ENCODE data around the gene SCUBE1. TPM values are rescaled to one million over a fixed set of nuclear protein-coding genes. Genes with fewer than 3 reads are reported as not detected.

The SCUBE1 gene
- total RNA-seq, 4 donors from 2014 or later: 37.3 to 107 (median 75.9) TPM

DNA sequence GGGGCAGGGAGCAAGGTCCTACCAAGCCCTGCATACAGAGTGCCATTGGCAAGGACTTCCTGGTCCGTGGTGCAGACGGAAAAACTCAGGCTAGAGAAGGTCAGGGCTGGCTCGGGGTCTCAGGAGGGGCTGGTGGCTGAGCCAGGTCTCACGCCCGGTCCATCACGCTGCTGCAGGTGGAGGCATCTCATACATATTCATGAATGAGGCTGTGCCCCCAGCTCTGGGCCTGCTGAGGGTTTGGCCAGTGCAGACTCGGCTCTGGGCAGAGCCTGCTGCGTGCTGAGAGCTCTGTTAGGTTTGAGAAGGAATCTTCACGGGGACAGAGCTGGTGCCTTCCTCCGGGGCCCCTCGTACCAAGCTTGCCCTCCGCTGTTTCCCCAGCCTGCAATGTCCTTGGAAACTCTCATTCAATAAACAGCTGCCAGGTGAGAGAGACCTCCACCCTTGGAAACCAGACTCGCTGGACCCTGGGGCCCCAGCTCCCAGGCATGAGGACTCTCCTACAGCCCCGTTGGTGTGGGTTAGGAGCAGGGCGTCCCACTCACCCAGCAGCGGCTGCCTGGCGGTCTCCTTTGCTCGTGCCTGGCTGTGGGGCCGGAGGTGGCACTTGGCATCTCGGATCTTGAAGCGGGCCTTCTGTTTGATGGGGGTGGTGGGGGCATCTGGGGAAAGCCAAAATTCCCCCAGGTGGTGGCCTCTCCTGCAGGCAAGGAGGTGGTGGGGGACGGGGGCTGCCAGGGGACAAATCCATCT, 122.4 kb downstream of the SCUBE1 start:
- Histone ChIP-seq H3K4me1 (peaks cover 0 to 7% (median 0%) of the 10 kb centered on the region in 3 donors), H3K27ac (no peak overlapping the region), H3K4me3 (no peak overlapping the region), H3K9me3 (no peaks in the 10 kb centered on the region), H3K27me3 (no peaks in the 10 kb centered on the region), H3K36me3 (peaks cover 0 to 84% of the 10 kb centered on the region in 2 donors)
- WGBS, 2 donors (ENCODE audit: low coverage in 1 of 2): no CpG with 5 or more reads among the region's 22 CpGs
- TF ChIP-seq POLR2AphosphoS5 (IDR thresholded peaks at IDR 0.05) (no peak), POLR2A (IDR thresholded peaks at IDR 0.05) (no peak), EP300 (IDR thresholded peaks at IDR 0.05) (no peak)
- TF ChIP-seq, protein P1, sequence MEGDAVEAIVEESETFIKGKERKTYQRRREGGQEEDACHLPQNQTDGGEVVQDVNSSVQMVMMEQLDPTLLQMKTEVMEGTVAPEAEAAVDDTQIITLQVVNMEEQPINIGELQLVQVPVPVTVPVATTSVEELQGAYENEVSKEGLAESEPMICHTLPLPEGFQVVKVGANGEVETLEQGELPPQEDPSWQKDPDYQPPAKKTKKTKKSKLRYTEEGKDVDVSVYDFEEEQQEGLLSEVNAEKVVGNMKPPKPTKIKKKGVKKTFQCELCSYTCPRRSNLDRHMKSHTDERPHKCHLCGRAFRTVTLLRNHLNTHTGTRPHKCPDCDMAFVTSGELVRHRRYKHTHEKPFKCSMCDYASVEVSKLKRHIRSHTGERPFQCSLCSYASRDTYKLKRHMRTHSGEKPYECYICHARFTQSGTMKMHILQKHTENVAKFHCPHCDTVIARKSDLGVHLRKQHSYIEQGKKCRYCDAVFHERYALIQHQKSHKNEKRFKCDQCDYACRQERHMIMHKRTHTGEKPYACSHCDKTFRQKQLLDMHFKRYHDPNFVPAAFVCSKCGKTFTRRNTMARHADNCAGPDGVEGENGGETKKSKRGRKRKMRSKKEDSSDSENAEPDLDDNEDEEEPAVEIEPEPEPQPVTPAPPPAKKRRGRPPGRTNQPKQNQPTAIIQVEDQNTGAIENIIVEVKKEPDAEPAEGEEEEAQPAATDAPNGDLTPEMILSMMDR (IDR thresholded peaks at IDR 0.05): no peak
- no peak for ATAC-seq

DNA sequence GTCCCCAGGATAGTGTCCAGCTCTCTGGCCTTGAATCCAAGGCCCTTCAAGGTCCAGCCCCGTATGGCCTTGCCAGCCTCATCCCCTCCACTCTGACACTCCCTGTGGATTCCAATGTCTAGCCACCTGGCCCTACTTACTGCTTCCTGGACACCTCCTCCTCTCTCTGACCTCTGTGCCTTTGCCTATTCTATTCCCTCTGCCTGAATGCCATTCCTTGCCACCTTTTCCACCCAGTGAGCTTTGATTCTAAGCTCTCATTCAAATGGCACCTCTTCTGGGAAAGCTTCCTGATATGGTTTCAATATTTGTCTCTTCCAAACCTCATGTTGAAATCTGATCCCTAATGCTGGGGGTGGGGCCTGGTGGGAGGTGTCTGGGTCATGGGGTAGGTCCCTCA, 124.4 kb downstream of the SCUBE1 start:
- ATAC-seq: no peak
- WGBS, 2 donors (ENCODE audit: low coverage in 1 of 2): 82% methylated on average over 1 of the region's 1 CpG; no CpG with 5 or more reads in 1 of the 2 donors
- TF ChIP-seq POLR2A (IDR thresholded peaks at IDR 0.05) (no peak), POLR2AphosphoS5 (IDR thresholded peaks at IDR 0.05) (no peak)

GRCh38 chr22:43217285-43218030, 125.7 kb downstream of the SCUBE1 start:
- Histone ChIP-seq H3K36me3 (peaks cover 0 to 93% of the 10 kb centered on the region in 2 donors), H3K27ac (no peak overlapping the region), H3K4me3 (no peak overlapping the region), H3K27me3 (no peaks in the 10 kb centered on the region), H3K4me1 (peaks cover 0 to 6% (median 0%) of the 10 kb centered on the region in 3 donors), H3K9me3 (no peaks in the 10 kb centered on the region)
- 43 to 57% methylated on average over 12 to 16 of the region's 32 CpGs for WGBS, 2 donors (ENCODE audit: low coverage in 1 of 2)
- TF ChIP-seq EP300 (IDR thresholded peaks at IDR 0.05) (no peak), POLR2AphosphoS5 (IDR thresholded peaks at IDR 0.05) (no peak), POLR2A (IDR thresholded peaks at IDR 0.05) (no peak)
- TF ChIP-seq, protein P1 (IDR thresholded peaks at IDR 0.05): no peak
- ATAC-seq: no peak

More for the DNA sequence above, 124.4 kb downstream of the SCUBE1 start:
- Histone ChIP-seq H3K27ac (no peak overlapping the region), H3K9me3 (no peaks in the 10 kb centered on the region), H3K27me3 (no peaks in the 10 kb centered on the region), H3K4me3 (no peak overlapping the region), H3K36me3 (peaks cover 0 to 92% of the 10 kb centered on the region in 2 donors), H3K4me1 (peaks cover 0 to 7% (median 0%) of the 10 kb centered on the region in 3 donors)

- no peaks in the 10 kb centered on the region for H3K27me3 ChIP-seq
- peaks cover 0 to 93% of the 10 kb centered on the region in 2 donors for H3K36me3 ChIP-seq
- H3K4me3 ChIP-seq: no peak overlapping the region
- no peaks in the 10 kb centered on the region for H3K9me3 ChIP-seq
- WGBS, 2 donors (ENCODE audit: low coverage in 1 of 2): 82 to 83% methylated on average over 1 to 5 of the region's 6 CpGs
- no peak overlapping the region for H3K27ac ChIP-seq
- TF ChIP-seq EP300 (IDR thresholded peaks at IDR 0.05) (no peak), POLR2AphosphoS5 (IDR thresholded peaks at IDR 0.05) (no peak), POLR2A (IDR thresholded peaks at IDR 0.05) (no peak)
- TF ChIP-seq, protein P1 (IDR thresholded peaks at IDR 0.05): no peak
- ATAC-seq: no peak
- no peaks in the 10 kb centered on the region for H3K4me1 ChIP-seq
These were observed 126.4 kb downstream of the SCUBE1 start for GRCh38 chr22:43216738-43217137.

DNA sequence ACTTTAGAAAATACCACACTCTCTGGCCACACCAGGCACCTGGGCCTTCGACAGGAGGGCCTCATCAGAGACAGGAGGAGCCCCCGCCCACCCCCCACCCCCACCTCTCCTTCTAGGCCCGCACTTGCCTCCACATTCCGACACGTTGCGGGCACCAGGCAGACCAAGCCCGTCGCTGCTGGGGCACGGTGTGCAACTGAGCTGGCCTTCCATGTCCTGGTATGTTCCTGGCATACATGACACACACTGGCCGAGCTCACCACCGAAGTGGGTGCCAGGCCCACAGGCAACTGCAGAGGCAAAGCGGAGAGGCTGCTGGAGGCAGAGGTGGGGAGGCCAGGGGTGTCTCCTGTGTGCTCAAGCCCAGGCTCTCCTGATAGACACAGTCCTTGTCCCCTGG, 129.2 kb downstream of the SCUBE1 start:
- no peak overlapping the region for H3K27ac ChIP-seq
- ATAC-seq: no peak
- no CpG with 5 or more reads among the region's 12 CpGs for WGBS, 2 donors (ENCODE audit: low coverage in 1 of 2)

More for the DNA sequence above, 129.2 kb downstream of the SCUBE1 start:
- no peak for TF ChIP-seq EP300 (IDR thresholded peaks at IDR 0.05)
- TF ChIP-seq, protein P1 (IDR thresholded peaks at IDR 0.05): no peak
- TF ChIP-seq POLR2A (IDR thresholded peaks at IDR 0.05): no peak
- H3K4me1 ChIP-seq: no peaks in the 10 kb centered on the region
- H3K27me3 ChIP-seq: no peaks in the 10 kb centered on the region
- no peak overlapping the region for H3K4me3 ChIP-seq
- no peaks in the 10 kb centered on the region for H3K9me3 ChIP-seq
- H3K36me3 ChIP-seq: peaks cover 0 to 92% of the 10 kb centered on the region in 2 donors

Measured in gastroesophageal sphincter (tissue), 4 donors.